Right atrium auricular region (tissue), 2 donors: ENCODE measurements around the gene SAMD4A. TPM values are rescaled to one million over a fixed set of nuclear protein-coding genes. Genes with fewer than 3 reads are reported as not detected.

Experiments used
- DNase-seq: peaks from one replicate; pipeline ENCODE4 v3.0.0-alpha.2; 2019; ENCODE audit warnings: low spot score
- H3K27ac ChIP-seq, 2 donors: fragments of 200-600 bp; sonication (generic); 1 replicate in 1 of 2; 2 replicates in 1 of 2; pipeline ENCODE4 v1.5.1; 2016 to 2019
- H3K27me3 ChIP-seq, 2 donors: fragments of 200-600 bp; sonication (generic); one replicate each; pipeline versions ENCODE4 v1.5.1 to v1.6.0; 2017 to 2019
- H3K36me3 ChIP-seq: fragments of 200-600 bp; sonication (generic); one replicate; pipeline ENCODE4 v1.5.1; 2016
- H3K4me1 ChIP-seq, 2 donors: fragments of 200-600 bp; sonication (generic); one replicate each; pipeline versions ENCODE4 v1.5.1 to v1.6.0; 2017 to 2019
- H3K4me3 ChIP-seq, 2 donors: fragments of 200-600 bp; sonication (generic); 1 replicate in 1 of 2; 2 replicates in 1 of 2; pipeline ENCODE4 v1.5.1; 2017 to 2019; ENCODE audit warnings: mild to moderate bottlenecking in 1 of 2, moderate library complexity in 1 of 2
- H3K9me3 ChIP-seq, 2 donors: fragments of 200-600 bp; sonication (generic); one replicate each; pipeline ENCODE4 v1.5.1; 2019
- total RNA-seq, 2 donors: library from RNA; depleted of rRNA; stranded (reverse); fragments of >200 nt; gene quantifications; one replicate each; pipeline ENCODE4 v1.1.0, GENCODE V29; 2016
- TF ChIP-seq, protein P1 (sequence below), 2 donors: fragments of 200-600 bp; sonication (generic); IDR thresholded peaks; one replicate each; pipeline ENCODE4 v1.5.1; 2019; ENCODE audit warnings: antibody characterized with exemption in 2 of 2

SAMD4A gene
- total RNA-seq, 2 donors from 2014 or later, result 74.5 to 102 TPM

DNA sequence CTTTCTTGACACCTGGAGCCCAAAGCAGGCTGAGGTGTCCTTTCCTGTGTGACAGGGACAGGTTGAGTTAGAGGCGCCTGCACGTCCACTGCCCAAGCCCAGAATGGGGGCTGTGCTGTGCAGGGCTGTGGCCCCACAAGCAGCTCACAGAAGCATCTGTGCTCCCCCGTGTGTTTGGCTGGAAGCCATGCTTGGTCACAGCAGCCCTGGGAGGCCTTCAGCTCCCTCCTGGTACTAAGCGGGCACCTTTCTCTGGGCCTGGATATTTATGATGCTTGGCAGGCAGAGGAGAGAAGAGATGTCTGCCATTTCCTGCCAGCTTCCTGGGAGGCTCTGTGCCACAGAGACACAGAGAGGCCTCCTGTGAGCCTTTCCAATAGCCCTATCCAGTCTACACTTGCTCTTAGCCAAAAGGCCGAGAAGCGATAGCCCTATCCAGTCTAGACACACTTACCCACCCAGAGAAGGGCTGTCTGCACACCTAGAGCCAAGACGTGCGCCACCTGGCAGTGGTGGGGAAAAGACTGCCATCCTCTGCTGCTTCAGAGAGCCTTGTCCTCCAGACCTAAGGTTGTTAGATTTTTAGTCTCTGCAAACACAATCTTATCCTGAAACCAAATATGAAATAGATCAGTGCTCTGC lies 218.3 kb downstream of the SAMD4A start:
- no peak for DNase-seq

DNA sequence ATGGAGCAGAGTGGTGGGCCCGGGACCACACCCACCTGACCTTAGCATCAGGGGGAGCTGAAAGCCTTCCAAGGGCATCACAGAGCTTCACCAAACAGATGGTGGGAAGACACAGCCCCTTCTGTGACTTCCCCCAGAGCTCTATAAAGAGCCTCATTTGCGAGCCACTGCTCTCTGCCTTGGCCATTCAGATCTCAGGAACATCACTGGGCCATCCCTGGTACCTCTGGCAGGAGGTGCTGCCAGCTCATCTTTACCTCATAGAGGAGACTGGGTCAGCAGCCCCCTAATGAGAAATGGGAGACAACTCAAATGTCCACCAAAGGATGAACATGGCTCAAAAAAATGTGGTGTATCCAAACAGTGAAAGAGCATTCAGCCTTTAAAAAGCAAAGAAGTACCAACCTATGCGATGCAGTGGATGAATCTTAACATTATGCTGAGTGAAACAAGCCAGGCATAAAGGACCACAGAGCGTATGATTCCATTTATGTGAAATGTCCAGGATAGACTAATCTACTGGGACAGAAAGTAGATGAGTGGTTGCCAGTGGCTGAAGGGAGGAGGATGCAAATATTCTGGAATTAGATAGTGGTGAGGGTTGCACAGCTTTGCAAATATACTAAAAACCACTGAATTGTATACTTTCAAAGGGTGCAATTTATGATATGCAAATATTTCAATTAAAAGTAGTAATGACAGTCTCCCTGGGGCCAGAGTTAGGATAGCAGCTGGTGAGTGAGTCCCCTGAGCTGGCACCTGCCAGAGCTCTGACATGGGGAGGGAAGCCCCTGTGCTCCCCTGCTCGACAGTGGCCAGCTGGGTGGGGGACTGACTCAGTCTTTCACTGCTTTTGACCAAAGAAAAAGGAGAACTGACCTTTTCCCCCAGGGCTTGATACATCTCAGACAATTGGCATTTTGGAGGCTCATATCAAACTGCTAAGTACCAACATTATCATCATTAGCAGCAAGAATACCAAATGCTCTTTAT lies 219.1 kb downstream of the SAMD4A start:
- DNase-seq, result no peak
- TF ChIP-seq, protein P1, sequence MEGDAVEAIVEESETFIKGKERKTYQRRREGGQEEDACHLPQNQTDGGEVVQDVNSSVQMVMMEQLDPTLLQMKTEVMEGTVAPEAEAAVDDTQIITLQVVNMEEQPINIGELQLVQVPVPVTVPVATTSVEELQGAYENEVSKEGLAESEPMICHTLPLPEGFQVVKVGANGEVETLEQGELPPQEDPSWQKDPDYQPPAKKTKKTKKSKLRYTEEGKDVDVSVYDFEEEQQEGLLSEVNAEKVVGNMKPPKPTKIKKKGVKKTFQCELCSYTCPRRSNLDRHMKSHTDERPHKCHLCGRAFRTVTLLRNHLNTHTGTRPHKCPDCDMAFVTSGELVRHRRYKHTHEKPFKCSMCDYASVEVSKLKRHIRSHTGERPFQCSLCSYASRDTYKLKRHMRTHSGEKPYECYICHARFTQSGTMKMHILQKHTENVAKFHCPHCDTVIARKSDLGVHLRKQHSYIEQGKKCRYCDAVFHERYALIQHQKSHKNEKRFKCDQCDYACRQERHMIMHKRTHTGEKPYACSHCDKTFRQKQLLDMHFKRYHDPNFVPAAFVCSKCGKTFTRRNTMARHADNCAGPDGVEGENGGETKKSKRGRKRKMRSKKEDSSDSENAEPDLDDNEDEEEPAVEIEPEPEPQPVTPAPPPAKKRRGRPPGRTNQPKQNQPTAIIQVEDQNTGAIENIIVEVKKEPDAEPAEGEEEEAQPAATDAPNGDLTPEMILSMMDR (IDR thresholded peaks at IDR 0.05), result no peak
- no peaks in the 10 kb centered on the region for H3K27me3 ChIP-seq
- peak overlapping the region; percentile 4 to 9 for H3K4me3 ChIP-seq
- no peaks in the 10 kb centered on the region for H3K9me3 ChIP-seq
- H3K27ac ChIP-seq, result peak overlapping the region; percentile 88 to 97
- H3K36me3 ChIP-seq, result peaks cover 77% of the 10 kb centered on the region
- peaks cover 5 to 42% of the 10 kb centered on the region in 2 donors for H3K4me1 ChIP-seq

More for the DNA sequence above, 218.3 kb downstream of the SAMD4A start:
- H3K36me3 ChIP-seq, result peaks cover 77% of the 10 kb centered on the region
- H3K9me3 ChIP-seq, result no peaks in the 10 kb centered on the region
- no peaks in the 10 kb centered on the region for H3K27me3 ChIP-seq
- TF ChIP-seq, protein P1 (IDR thresholded peaks at IDR 0.05), result no peak
- peaks cover 5 to 42% of the 10 kb centered on the region in 2 donors for H3K4me1 ChIP-seq
- H3K4me3 ChIP-seq, result peak overlapping the region; percentile 9 to 17
- peak overlapping the region; percentile 88 to 97 for H3K27ac ChIP-seq

DNA sequence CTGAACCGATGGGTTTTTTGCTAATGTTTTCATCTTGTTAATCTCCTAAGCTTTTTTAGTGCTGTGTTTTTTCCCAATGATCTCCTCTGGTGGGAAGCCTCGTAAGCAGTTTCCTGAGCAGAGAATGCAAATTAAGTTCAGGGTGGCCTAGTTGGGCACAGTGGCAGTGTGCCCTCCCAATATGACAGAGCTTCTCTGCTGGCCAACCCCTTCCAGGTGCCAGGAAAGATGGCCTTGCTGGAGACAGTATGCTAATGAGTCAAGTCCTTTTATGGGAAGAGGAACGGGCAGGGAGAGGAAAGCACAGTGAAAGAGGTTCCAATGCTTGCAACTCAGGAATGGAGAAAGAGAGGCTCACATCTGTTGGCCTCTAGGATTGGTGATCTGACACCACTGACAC lies 219.9 kb downstream of the SAMD4A start:
- H3K27ac ChIP-seq, result peak overlapping the region; percentile 88 to 97
- peaks cover 81% of the 10 kb centered on the region for H3K36me3 ChIP-seq
- H3K4me1 ChIP-seq, result peaks cover 5 to 42% of the 10 kb centered on the region in 2 donors
- no peaks in the 10 kb centered on the region for H3K27me3 ChIP-seq
- no peak for DNase-seq
- no peak overlapping the region for H3K4me3 ChIP-seq
- TF ChIP-seq, protein P1 (IDR thresholded peaks at IDR 0.05), result no peak
- H3K9me3 ChIP-seq, result no peaks in the 10 kb centered on the region

DNA sequence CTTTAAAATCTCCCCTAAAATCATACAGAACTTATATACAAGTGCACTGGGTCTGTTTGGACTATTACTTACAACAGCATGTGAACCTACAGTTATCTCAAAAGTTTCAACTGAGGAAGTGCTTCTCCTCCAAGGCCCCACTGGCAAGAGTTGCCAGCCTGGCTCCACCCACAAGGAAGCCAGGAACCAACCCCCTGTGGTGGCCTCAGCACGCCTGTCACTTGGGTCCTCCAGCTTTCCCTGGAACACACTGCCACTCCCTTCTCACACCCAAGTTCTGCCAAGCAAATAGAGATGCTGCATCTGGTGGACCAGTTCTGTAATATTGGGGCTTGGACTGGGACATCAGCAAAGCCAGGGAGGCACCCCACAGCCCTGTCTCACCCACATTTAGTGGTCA lies 220.3 kb downstream of the SAMD4A start:
- Histone ChIP-seq H3K27ac (peak overlapping the region; percentile 88 to 97), H3K27me3 (no peaks in the 10 kb centered on the region), H3K4me3 (no peak overlapping the region), H3K9me3 (no peaks in the 10 kb centered on the region), H3K36me3 (peaks cover 77% of the 10 kb centered on the region), H3K4me1 (peaks cover 5 to 42% of the 10 kb centered on the region in 2 donors)
- TF ChIP-seq, protein P1 (IDR thresholded peaks at IDR 0.05), result no peak
- no peak for DNase-seq

DNA sequence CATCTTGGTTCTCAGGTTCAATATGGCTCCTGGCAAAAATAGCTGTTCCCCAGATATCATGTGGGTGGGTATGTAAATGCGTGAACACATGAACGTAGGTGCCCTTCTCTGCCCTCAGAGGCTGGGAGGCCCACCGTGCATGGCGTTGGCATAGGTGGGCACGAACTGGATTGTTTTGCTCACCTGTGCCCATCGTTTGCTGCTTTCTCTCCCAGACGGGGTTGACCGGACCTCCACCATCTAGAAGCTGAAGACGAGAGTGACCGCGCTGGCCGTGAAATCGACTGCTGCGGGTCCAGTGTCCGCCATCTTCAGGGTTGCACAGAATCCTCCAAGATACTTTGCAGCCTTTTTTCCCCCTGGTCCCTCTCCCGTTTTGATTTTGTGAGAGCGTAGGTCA lies 221.8 kb downstream of the SAMD4A start:
- H3K4me1 ChIP-seq, result peaks cover 0 to 33% of the 10 kb centered on the region in 2 donors
- TF ChIP-seq, protein P1 (IDR thresholded peaks at IDR 0.05), result no peak
- H3K36me3 ChIP-seq, result peaks cover 64% of the 10 kb centered on the region
- peak overlapping the region in 1 of 2 donors; percentile 88 for H3K27ac ChIP-seq
- no peak for DNase-seq
- no peaks in the 10 kb centered on the region for H3K27me3 ChIP-seq
- H3K4me3 ChIP-seq, result no peak overlapping the region
- H3K9me3 ChIP-seq, result no peaks in the 10 kb centered on the region
